Hematopoietic multipotent progenitor cell treated with erythropoietin and hydrocortisone succinate and interleukin-3 and kit ligand, for 6 days (in vitro differentiated cells): ENCODE data around the gene KCND2.
"Not testable (repeated sequence)": the region's sequence is repeated elsewhere in the genome, so short reads cannot be mapped to it uniquely, and the experiment has no call there.

ENCODE experiments used
- DNase-seq: peaks from one replicate; pipeline ENCODE4 v3.0.0-alpha.2; 2015

Gene KCND2

DNA sequence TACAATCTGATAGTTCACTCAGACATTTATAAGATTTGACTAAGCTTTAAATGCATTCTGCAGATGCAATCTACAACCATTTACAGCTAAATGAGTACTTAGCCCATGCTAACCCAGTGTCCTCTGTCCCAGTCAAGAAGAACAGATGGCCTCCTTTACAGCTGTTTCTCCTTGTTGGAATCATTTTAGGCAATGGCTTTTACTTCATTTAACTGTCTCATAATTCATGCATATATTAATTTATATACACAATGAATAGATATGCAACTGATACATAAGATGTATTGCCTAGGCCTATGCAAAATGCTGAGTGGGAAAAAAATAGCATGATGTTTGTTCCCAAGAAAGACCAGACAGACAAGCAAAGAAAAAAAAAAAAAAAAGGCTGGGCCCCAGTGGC, 502.8 kb downstream of the KCND2 start:
- DNase-seq = no peak

DNA sequence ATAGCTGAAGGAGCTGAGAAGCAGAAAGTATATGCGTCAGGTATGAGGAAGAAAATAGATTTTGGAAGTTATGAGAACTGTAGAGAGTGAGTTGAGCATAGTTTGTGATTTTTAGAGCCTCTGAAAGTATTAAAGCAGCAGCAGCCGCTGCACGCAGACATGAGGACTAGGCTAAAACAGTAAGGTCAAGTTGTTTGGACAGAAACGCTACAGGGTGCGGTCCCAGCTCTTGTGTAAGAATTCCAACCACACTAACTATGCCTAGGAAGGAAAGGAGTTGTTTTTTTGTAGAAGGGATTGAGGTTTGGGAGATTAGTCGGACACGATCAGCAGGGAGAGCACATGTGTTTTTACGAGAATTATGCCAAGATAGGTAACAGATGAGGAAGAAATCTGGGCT, 506.1 kb downstream of the KCND2 start:
- not testable (repeated sequence) for DNase-seq

- DNase-seq = not testable (repeated sequence)
These were observed 507.5 kb downstream of the KCND2 start for GRCh38 chr7:120780451-120780850.

- DNase-seq = no peak
These were observed 508.0 kb downstream of the KCND2 start for GRCh38 chr7:120780938-120781337.

DNA sequence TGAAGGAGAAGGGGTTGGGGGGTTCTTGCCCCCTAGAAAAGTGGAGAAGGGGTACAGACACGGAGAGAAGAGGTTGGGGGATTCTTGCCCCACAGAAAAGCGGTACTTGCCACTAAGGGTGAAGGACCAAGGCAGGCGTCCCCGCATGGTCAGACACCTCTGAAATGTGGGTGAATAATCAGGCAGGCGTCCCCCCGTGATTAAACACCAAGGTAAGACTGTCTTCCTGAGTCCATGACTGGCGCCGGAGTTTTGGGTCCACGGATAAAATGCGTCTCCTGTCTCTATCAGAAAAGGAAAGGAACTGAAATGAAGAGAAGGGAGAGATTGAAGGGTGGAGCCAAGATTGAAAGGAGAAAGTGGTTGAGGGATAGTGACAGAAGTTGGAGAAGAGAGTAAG, 508.9 kb downstream of the KCND2 start:
- not testable (repeated sequence) for DNase-seq

DNA sequence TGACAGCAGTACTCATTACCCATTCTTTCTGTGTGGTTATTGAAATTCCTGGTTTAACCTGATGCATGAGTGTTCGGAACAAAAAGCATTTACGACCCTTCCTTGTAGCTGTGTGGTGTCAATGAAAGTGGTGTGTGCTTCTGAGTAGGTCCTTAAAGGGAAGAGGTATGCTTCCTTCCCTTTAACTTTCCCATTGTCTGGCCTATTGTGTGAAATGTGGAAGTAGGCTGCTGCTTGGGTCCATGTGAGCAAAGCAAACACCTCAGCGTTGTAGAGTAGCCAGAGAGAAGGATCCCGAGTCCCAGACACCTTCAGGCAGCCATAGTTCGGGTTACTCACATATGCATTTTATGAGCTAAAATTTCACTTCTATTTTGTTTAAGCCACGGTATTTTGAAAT, 510.3 kb downstream of the KCND2 start:
- no peak for DNase-seq

GRCh38 chr7:120783721-120784120, 510.7 kb downstream of the KCND2 start:
- DNase-seq = no peak

GRCh38 chr7:120785095-120785494, 512.1 kb downstream of the KCND2 start:
- no peak for DNase-seq

DNA sequence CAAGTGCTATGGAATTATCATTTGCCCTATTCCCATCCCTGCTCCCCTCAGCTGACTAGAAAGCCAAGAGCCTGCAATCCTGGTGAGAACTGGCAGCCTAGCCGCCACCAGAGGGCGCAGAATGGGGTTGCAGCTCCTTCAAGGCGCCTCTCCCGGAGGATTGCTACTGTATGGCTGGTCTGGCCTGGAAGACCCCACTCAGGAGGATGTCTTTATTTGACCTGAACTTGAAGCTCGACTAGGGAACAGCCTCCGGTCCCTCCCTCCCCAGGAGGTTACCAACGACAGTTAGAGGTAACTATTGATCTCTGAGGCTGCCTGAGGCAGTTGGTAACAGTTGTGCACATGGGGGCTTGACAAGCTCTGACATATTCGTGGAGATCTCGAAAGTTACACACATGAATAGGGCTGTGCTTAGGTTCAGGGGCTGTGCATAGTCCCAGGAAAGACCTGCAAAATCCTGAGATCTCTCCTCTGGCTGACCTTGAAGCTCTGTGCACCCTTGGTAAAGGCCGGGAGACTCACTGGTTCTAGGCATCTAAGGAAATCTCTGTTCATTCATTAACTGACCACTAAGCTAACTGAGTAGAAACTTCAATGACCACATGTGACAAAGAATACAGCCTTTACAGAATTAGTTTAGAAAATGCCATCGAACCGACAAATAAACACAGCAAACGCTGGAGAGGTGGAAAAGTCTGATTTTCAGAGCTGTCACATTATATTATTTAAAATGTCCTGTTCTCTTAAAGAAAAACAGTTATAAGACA, 519.3 kb downstream of the KCND2 start:
- peak; percentile 84 for DNase-seq

DNA sequence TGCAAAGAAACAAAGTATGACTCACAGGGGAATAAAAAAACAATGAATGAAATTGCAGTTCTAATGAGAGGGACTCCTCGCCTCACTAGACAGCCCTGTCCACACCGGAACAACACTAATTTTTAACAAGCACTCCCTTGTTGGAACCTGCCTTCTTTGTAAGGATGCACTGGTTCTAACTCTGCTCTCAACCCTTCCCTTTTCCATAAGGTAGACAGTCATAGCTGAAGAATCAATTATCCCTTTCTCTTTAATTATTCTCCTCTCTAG, 519.8 kb downstream of the KCND2 start:
- no peak for DNase-seq

- no peak for DNase-seq
These were observed 520.4 kb downstream of the KCND2 start for GRCh38 chr7:120793213-120793936.

DNA sequence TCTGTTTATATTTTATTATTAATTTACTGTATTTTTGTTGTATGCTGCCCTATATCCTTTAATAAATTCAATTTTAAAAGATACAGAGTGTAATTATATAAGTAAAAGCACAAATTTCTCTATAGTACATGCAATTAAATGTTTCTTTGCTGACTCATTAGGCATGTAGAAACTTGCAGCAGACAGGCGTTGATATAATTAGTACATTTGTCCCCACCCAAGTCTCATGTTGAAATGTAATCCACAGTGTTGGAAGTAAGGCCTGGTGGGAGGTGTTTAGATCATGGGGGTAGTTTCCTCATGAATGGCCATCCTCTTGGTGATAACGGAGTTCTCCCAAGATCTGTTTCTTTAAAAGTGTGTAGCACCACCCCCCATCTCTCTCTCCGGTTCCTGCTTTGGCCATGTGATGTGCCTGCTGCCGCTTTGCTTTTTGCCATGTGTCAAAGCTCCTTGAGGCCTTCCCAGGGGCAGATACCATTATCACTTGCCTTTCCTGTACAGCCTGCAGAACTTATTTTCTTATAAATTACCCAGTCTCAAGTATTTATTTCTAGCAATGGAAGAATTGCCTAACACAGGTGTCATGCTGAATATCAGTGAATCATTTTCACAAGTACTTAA, 521.2 kb downstream of the KCND2 start:
- no peak for DNase-seq

DNA sequence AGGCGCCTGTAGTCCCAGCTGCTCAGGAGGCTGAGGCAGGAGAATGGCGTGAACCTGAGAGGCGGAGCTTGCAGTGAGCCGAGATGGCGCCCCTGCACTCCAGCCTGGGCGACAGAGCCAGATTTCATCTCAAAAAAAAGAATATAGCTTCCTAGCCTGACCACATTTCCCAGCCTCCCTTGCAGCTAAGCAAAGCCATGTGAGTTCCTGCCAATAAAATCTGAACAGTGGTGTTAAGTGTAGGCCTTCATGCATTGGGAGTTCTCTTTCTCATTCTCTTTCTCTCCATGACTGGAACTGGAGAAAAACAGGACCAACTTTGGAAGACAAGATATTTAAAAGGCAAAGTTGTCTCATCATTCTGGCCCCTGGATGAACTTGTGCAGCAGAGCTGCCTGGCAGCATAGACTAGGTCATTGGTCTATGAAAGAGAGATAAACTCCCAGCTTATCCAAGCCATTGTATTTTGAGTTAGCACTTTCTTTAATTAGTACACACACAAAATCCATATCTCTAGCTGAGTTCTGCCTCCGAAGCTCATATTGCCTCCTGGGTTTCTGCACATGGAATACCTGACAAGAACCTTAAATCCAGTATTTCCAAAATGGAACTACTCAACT, 524.2 kb downstream of the KCND2 start:
- DNase-seq = no peak

DNA sequence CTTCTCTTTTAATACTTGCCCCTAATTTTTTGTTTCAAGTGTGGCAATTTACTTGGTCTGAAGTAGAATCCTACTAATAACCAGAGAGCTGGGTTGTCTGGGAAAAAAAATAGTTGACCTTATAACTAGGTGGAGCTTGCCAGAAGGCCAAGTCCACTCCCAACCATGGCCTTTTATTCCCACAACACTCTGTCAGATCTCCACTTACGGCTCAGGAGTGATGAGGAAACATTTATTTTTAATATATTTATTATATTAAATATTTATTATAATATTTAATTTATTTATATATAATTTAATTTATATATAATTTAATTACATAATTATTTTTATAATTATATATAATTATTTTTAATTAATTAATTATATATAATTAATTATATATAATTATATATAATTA, 526.2 kb downstream of the KCND2 start:
- no peak for DNase-seq
